D341Med (cell line): ENCODE measurements around the gene PAX5.
"Not testable (repeated sequence)": the region's sequence is repeated elsewhere in the genome, so short reads cannot be mapped to it uniquely, and the experiment has no call there.

Experiments
- DNase-seq: peaks from one replicate; pipeline ENCODE4 v3.0.0; 2012; ENCODE audit warnings: low spot score

The PAX5 gene

GRCh38 chr9:36878986-36879982 is 154.8 kb downstream of the PAX5 start:
- no peak for DNase-seq

GRCh38 chr9:36877239-36877638 is 156.8 kb downstream of the PAX5 start:
- DNase-seq: no peak

- no peak for DNase-seq
Measured at GRCh38 chr9:36876056-36876455, 158.0 kb downstream of the PAX5 start.

GRCh38 chr9:36874921-36875320 is 159.1 kb downstream of the PAX5 start:
- no peak for DNase-seq

GRCh38 chr9:36874261-36874660 is 159.8 kb downstream of the PAX5 start:
- DNase-seq: no peak

- DNase-seq: peak; percentile 83
Measured at GRCh38 chr9:36873247-36873875, 160.7 kb downstream of the PAX5 start.

GRCh38 chr9:36872641-36873040 is 161.4 kb downstream of the PAX5 start:
- DNase-seq: no peak

GRCh38 chr9:36871606-36872005 is 162.5 kb downstream of the PAX5 start:
- DNase-seq: no peak

- peak; percentile 76 for DNase-seq
Measured at GRCh38 chr9:36870960-36871359, 163.1 kb downstream of the PAX5 start.

GRCh38 chr9:36869605-36870004 is 164.5 kb downstream of the PAX5 start:
- DNase-seq: not testable (repeated sequence)

GRCh38 chr9:36868586-36869282 is 165.3 kb downstream of the PAX5 start:
- no peak for DNase-seq

GRCh38 chr9:36867672-36868471 is 166.2 kb downstream of the PAX5 start:
- no peak for DNase-seq

GRCh38 chr9:36867241-36867640 is 166.8 kb downstream of the PAX5 start:
- DNase-seq: no peak

GRCh38 chr9:36866840-36867239 is 167.2 kb downstream of the PAX5 start:
- no peak for DNase-seq

GRCh38 chr9:36865731-36866635 is 168.1 kb downstream of the PAX5 start:
- no peak for DNase-seq

GRCh38 chr9:36864491-36865410 is 169.3 kb downstream of the PAX5 start:
- no peak for DNase-seq

- DNase-seq: peak; percentile 76
Measured at GRCh38 chr9:36862206-36863145, 171.6 kb downstream of the PAX5 start.

GRCh38 chr9:36861528-36862205 is 172.4 kb downstream of the PAX5 start:
- no peak for DNase-seq
